ENCODE data around the gene ATRAID. TPM values are rescaled to one million over a fixed set of nuclear protein-coding genes. Genes with fewer than 3 reads are reported as not detected.

ATRAID gene
- total and polyA plus RNA-seq, 4 donors, result 90.0 to 204 (median 122) TPM

DNA sequence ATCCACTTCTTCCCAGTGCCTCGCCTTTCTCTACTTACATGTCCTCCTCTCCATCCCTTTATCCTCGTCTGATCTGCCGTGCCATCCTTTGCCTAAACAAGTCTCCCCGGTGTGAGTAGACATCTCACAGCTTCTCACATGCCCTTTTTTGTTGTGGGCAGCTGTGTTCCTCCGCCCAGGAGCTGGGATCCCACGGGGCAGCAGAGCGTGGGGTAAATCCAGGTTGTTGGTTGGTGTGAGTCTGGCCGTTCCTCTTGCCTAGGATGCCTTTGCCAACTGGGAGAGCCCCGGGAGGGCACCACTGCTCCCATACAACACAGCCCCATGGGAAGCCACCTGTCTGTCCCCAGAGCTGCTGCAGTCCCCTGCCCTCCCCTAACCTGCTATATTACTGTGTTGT, 28.6 kb downstream of the ATRAID start:
- Histone ChIP-seq H3K36me3 (ENCODE audit: control insufficient read depth in 4 of 4, insufficient read depth in 4 of 4, low read length in 4 of 4) (peaks cover 16 to 76% (median 39%) of the 10 kb centered on the region in 4 donors), H3K9me3 (ENCODE audit: control insufficient read depth in 4 of 4, insufficient read depth in 3 of 4, low read length in 3 of 4) (no peaks in the 10 kb centered on the region), H3K4me1 (ENCODE audit: control insufficient read depth in 5 of 5, insufficient read depth in 5 of 5, low read length in 5 of 5) (no peaks in the 10 kb centered on the region), H3K27me3 (ENCODE audit: control insufficient read depth in 3 of 3, insufficient read depth in 3 of 3, low read length in 2 of 3) (no peaks in the 10 kb centered on the region), H3K27ac (ENCODE audit: low read depth in 1 of 2, low read length in 1 of 2) (no peak overlapping the region), H3K9ac (ENCODE audit: insufficient read depth in 1 of 2, low read length in 2 of 2) (no peak overlapping the region), H3K4me3 (no peak overlapping the region)
- TF ChIP-seq, protein P1, sequence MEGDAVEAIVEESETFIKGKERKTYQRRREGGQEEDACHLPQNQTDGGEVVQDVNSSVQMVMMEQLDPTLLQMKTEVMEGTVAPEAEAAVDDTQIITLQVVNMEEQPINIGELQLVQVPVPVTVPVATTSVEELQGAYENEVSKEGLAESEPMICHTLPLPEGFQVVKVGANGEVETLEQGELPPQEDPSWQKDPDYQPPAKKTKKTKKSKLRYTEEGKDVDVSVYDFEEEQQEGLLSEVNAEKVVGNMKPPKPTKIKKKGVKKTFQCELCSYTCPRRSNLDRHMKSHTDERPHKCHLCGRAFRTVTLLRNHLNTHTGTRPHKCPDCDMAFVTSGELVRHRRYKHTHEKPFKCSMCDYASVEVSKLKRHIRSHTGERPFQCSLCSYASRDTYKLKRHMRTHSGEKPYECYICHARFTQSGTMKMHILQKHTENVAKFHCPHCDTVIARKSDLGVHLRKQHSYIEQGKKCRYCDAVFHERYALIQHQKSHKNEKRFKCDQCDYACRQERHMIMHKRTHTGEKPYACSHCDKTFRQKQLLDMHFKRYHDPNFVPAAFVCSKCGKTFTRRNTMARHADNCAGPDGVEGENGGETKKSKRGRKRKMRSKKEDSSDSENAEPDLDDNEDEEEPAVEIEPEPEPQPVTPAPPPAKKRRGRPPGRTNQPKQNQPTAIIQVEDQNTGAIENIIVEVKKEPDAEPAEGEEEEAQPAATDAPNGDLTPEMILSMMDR (IDR thresholded peaks at IDR 0.05; ENCODE audit: control extremely low read depth, extremely low read depth), result no peak
- no peak for ATAC-seq (ENCODE audit: insufficient read depth, low FRiP score)
- DNase-seq, result no peak
- WGBS, 2 donors, result 90 to 94% methylated on average over 9 of the region's 9 CpGs

- Histone ChIP-seq H3K27ac (ENCODE audit: low read depth in 1 of 2, low read length in 1 of 2) (no peak overlapping the region), H3K4me3 (no peak overlapping the region), H3K27me3 (ENCODE audit: control insufficient read depth in 3 of 3, insufficient read depth in 3 of 3, low read length in 2 of 3) (no peaks in the 10 kb centered on the region), H3K4me1 (ENCODE audit: control insufficient read depth in 5 of 5, insufficient read depth in 5 of 5, low read length in 5 of 5) (no peaks in the 10 kb centered on the region), H3K9ac (ENCODE audit: insufficient read depth in 1 of 2, low read length in 2 of 2) (no peak overlapping the region), H3K9me3 (ENCODE audit: control insufficient read depth in 4 of 4, insufficient read depth in 3 of 4, low read length in 3 of 4) (no peaks in the 10 kb centered on the region), H3K36me3 (ENCODE audit: control insufficient read depth in 4 of 4, insufficient read depth in 4 of 4, low read length in 4 of 4) (peaks cover 14 to 65% (median 35%) of the 10 kb centered on the region in 4 donors)
- DNase-seq (no peak), ATAC-seq (ENCODE audit: insufficient read depth, low FRiP score) (no peak)
- TF ChIP-seq, protein P1 (IDR thresholded peaks at IDR 0.05; ENCODE audit: control extremely low read depth, extremely low read depth), result no peak
- WGBS, 2 donors, result 83 to 85% methylated on average over 24 of the region's 24 CpGs
These were observed 30.1 kb downstream of the ATRAID start for GRCh38 chr2:27241761-27242613.

DNA sequence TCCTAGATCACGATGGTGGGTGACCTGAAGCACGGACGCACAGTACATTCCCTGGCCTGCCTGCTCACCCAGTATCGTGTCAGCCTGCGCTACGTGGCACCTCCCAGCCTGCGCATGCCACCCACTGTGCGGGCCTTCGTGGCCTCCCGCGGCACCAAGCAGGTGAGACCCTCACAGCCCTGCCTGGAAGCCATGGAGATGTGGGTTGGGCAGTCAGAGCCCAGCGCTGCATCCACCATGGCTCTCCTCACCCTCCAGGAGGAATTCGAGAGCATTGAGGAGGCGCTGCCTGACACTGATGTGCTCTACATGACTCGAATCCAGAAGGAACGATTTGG, 30.7 kb downstream of the ATRAID start:
- Histone ChIP-seq H3K36me3 (ENCODE audit: control insufficient read depth in 4 of 4, insufficient read depth in 4 of 4, low read length in 4 of 4) (peaks cover 9 to 61% (median 32%) of the 10 kb centered on the region in 4 donors), H3K4me3 (no peak overlapping the region), H3K27ac (ENCODE audit: low read depth in 1 of 2, low read length in 1 of 2) (no peak overlapping the region), H3K4me1 (ENCODE audit: control insufficient read depth in 5 of 5, insufficient read depth in 5 of 5, low read length in 5 of 5) (no peaks in the 10 kb centered on the region), H3K27me3 (ENCODE audit: control insufficient read depth in 3 of 3, insufficient read depth in 3 of 3, low read length in 2 of 3) (no peaks in the 10 kb centered on the region), H3K9ac (ENCODE audit: insufficient read depth in 1 of 2, low read length in 2 of 2) (no peak overlapping the region), H3K9me3 (ENCODE audit: control insufficient read depth in 4 of 4, insufficient read depth in 3 of 4, low read length in 3 of 4) (no peaks in the 10 kb centered on the region)
- ATAC-seq (ENCODE audit: insufficient read depth, low FRiP score) (no peak), DNase-seq (no peak)
- WGBS, 2 donors, result 97% methylated on average over 16 of the region's 16 CpGs
- TF ChIP-seq, protein P1 (IDR thresholded peaks at IDR 0.05; ENCODE audit: control extremely low read depth, extremely low read depth), result no peak
